ENCODE measurements around the gene SMARCC2.

Gene SMARCC2

DNA sequence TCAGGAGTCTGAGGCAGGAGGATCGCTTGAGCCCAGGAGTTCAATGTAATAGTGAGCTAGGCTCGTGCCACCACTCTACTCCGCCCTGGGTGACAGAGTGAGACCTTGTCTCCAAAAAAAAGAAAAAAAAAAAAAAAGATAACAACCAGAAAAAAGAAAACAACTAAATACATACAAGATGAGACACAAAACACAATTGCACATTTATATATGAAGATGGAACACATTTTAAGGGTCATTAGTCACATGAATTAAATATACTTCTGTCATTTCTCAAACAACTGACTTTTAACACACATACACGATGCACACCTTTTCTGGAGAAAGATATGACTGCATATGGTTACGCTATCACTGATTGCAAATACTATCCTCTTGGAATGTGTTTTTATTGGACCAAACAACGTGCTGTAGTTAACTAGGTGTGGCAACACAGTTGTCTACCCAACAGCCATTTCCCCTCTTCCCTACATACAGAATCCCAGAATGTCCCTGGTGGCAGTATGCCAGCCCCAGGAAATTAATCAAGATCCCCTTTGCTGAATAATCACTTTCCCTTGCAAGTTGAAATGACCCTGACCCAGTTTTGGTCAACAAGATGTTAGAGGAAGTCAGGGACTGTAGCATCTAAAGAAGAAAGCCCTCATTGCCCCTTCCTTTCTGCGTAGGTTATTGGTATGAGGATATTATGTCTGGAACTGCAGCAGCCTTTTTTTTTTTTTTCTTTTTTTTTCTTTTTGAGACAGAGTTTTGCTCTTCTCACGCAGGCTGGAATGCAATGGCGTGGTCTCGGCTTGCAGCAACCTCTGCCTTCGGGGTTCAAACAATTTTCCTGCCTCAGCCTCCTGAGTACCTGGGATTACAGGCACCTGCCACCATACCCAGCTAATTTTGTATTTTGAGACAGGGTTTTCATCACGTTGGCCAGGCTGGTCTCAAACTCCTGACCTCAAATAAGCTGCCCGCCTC, 42.5 kb downstream of the SMARCC2 start:
- DNase-seq, result no peak

DNA sequence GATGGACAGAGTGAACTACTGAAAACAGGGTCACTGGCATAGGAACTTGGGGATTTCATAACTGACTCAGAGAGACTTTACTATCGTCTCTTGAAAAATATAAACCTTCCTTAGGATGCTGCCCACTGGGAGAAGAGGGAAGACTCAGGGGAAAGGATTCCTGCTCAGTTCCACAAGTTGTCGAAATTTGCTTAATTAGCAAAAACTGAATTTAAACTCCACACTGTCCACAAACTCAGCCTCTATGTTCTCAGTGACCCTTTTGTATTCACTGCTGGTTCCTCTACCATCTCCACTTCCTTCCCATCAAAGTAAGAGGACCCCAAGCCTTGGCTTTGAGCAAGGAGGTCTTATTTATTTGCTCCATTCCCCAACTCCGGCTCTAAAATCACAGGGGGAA, 44.1 kb downstream of the SMARCC2 start:
- DNase-seq, result no peak

GRCh38 chr12:56143870-56144269, 45.4 kb downstream of the SMARCC2 start:
- no peak for DNase-seq

DNA sequence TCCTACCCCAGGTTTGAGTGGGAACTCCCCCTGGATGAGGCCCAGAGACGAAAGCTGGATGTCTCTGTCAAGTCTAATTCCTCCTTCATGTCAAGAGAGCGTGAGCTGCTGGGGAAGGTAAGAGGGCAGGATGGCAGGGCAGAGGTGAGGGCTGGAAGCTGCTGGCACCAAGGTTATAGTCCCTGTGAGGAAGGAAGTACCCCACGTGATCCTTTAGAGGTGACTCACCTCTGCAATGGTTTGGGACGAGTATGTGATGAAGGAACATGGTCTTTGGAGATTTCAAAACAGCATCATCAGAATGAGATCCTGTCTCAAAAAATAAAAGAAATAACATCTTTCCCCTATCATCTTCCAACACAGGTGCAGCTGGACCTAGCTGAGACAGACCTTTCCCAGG, 46.1 kb downstream of the SMARCC2 start:
- DNase-seq, result no peak

DNA sequence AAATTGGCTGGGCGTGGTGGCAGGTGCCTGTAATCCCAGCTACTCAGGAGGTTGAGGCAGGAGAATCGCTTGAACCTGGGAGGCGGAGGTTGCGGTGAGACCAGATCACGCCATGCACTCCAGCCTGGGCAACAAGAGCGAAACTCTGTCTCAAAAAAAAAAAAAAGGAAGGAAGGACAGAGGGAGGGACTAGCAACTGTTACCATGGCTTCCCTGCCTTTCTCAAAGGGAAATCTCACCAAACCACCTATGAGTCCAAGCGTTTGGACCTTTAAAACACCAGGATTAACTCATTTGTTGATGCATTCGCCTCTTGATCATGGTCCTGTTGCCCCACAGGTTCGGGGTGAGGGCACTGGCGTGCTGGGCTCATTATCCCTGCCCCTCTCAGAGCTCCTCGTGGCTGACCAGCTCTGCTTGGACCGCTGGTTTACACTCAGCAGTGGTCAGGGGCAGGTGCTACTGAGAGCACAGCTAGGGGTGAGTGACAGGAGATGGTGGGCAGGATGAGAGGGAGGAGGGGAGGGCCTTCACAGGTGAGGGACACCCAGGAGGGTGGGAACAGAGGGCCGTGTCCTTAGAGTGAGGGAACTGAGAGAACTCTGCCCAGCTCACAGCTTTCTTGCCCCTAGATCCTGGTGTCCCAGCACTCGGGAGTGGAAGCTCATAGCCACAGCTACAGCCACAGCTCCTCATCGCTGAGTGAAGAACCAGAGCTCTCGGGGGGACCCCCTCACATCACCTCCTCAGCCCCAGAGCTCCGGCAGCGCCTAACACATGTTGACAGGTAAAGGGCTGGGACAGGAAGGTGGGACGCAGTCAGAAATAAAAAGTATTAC, 47.1 kb downstream of the SMARCC2 start:
- no peak for DNase-seq

DNA sequence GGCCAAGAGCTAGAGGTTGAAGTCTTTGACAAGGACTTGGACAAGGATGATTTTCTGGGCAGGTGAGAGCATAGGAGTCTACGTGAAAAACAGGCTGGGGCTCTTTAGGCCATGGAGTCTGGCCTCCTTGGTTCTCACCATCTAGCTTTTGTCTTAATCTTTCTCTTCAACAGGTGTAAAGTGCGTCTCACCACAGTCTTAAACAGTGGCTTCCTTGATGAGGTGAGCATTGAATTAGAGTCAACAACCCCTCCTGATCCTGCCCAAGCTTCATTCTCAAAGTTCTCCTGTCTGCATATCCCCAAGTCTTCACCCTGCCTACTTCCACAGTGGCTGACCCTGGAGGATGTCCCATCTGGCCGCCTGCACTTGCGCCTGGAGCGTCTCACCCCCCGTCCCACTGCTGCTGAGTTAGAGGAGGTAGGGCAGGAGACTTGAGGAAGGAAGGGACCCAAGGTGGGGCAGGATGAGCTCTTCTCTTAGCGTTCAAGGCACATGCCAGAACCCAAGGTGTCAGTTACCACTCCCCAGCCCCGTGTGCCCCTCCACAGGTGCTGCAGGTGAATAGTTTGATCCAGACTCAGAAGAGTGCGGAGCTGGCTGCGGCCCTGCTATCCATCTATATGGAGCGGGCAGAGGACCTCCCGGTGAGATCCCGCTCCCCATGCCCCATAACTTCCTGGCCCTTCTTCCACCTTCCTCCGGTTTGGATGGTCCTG, 51.3 kb downstream of the SMARCC2 start:
- no peak for DNase-seq

GRCh38 chr12:56134897-56135296, 54.4 kb downstream of the SMARCC2 start:
- no peak for DNase-seq

DNA sequence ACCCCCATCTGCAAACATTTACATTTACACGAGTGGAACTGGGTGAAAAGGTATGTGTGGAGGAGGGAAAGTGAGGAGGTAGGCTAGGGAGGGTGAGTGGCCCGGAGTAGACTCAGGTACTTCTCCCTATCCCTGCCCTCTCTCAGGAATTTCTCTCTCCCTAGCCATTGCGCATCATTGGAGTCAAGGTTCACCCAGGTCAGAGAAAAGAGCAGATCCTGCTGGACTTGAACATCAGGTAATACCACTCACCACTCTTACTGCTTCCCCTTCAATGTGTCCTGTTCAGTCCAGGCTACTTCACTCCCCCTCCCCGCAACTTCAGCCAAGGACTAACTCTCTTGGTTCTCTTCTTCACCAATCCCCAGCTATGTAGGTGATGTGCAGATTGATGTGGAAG, 58.4 kb downstream of the SMARCC2 start:
- no peak for DNase-seq

GRCh38 chr12:56129942-56130495, 59.3 kb downstream of the SMARCC2 start:
- no peak for DNase-seq

- peak; percentile 24 for DNase-seq
Observed at GRCh38 chr12:56129206-56129941, 59.9 kb downstream of the SMARCC2 start.

GRCh38 chr12:56128670-56129205, 60.5 kb downstream of the SMARCC2 start:
- peak; percentile 24 for DNase-seq

GRCh38 chr12:56127888-56128669, 61.2 kb downstream of the SMARCC2 start, which contains the start of gene ESYT1:
TSS of gene ESYT1 (plus strand) at chr12:56128267. CDS start at chr12:56128320, 53 bp downstream.
- DNase-seq, result peak; percentile 93

DNA sequence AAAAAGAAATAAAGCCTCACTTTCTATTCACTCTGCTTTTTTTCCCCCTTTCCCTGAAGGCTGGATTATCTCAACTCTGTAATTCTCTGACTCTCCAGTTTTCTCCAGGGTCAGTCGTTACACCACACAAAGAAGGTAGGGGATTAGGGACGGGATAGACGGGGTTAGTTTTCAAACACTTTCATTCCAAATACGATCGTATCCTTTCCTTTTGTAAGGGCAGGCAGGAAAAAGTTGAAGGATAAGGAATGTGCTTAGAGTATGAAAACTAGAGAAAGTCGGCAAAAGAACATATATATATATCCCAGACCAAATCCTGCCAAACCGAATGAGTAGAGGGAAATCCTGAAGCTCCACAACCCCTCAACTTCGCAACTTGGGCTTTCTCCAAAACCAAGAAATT, 61.8 kb downstream of the SMARCC2 start:
- DNase-seq, result no peak

GRCh38 chr12:56126732-56127239, 62.5 kb downstream of the SMARCC2 start:
- no peak for DNase-seq

GRCh38 chr12:56124133-56124532, 65.2 kb downstream of the SMARCC2 start:
- no peak for DNase-seq

DNA sequence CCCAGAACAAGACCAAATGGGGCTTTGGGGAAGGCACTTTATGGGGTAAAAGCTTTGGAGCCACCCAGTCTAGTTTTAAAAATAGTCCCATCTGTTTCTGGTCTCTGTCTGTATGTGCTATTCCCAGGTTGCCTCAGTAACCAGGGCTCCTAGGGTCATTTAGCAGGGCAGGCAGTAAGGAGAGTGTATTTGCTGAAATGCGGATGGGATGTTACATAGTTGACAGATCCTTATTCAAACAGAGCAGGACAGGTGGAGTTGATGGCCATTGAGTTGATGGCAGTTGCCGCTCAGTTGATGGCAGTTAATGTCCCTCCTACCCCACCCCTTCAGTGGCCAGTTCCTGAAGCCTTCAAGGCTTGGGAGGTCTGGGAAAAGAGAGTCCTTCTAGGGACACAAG, 66.6 kb downstream of the SMARCC2 start:
- DNase-seq, result no peak

DNA sequence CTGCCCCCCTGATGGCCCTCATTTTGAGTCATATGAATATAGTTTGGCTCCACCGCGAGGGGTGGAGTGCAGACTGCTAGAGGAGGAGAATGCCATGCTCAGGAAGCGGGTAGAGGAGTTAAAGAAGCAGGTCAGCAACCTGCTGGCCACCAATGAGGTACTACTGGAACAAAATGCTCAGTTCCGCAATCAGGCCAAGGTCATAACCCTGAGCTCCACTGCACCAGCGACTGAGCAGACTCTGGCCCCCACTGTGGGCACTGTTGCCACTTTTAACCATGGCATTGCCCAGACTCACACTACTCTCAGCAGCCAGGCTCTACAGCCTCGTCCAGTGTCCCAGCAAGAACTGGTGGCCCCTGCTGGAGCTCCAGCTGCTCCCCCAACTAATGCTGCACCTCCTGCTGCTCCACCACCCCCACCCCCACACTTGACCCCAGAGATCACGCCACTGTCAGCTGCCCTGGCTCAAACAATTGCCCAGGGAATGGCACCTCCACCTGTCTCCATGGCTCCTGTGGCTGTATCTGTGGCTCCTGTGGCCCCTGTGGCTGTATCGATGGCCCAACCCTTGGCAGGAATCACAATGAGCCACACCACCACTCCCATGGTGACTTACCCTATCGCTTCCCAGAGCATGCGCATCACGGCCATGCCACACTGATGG, 67.9 kb downstream of the SMARCC2 start:
- DNase-seq, result no peak

DNA sequence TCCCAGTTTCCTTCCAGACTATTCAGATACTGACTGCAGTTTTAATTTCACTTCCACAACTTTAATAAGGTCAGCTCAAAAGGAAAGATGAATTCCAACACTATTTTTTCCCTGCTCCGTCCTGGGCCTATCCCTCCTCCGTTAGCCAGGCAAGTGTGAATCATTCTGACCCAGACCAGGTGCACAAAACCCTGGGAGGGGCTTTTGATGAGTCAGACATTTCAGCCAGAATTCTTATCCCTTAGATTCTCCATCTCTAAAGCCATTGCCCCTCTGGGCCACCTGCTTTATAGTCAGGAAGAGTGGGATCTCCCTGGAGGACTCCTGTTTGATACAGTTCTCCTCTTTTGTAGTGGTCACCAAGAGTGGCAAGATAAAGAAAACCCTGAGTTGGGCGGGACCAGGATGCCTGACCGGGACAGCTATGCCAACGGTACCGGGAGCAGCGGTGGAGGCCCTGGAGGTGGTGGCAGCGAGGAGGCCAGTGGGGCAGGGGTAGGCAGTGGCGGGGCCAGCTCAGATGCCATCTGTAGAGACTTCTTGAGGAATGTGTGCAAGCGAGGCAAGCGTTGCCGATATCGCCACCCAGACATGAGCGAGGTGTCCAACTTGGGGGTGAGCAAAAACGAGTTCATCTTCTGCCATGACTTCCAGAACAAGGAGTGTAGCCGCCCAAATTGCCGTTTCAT, 69.0 kb downstream of the SMARCC2 start:
- DNase-seq, result no peak

DNA sequence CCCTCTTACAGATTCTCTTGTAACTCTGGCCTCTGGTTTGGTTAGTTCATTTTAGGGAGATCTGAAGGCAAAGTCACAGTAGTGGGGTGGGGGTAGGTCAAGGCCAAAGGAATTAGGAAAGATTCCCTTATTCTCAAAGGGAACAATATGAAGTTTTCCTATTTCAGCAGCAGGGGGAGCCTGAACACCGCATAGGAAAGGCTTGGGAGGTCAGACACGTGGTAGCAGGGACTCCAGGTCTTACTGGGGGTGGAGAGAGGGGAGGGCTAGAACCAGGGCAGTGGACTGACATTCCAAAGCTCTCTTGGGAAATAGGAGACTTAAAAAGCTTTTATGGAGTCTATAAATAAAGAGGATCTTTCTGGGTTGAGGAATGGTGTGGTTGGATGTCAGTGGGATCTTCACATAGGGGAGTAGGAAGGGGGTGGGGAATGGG, 69.9 kb downstream of the SMARCC2 start:
- DNase-seq, result peak; percentile 59

Measured in DMS79 treated with DMSO at 0.1 percent for 48 hours (cell line).